ENCODE data around the gene CHST12. TPM values are rescaled to one million over a fixed set of nuclear protein-coding genes. Genes with fewer than 3 reads are reported as not detected.

Gene CHST12
- total and polyA plus RNA-seq, 2 experiments from 2014 or later: 7.2 to 21.5 TPM

DNA sequence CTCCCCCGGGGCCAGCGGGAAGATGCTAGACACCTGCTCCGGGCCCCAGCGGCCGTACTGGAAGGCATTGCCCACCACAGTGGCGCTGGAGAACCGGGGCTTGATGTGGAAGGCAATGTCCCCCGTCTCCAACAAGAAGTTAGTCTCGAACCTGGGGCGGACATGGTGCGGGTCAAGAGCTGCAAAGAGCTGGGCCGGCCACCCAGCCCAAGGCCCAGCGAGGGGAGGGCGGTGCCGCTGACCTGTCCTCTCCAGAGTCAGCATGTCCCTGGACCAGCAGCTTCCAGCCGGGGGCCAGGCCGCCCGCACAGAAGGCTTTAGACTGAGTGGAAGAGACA, 72.2 kb downstream of the CHST12 start:
- Histone ChIP-seq H3K27me3 (no peaks in the 10 kb centered on the region), H3K4me3 (no peak overlapping the region), H3K79me2 (no peaks in the 10 kb centered on the region), H2AFZ (no peak overlapping the region), H3K4me2 (no peak overlapping the region), H3K4me1 (ENCODE audit: insufficient read depth) (no peaks in the 10 kb centered on the region), H3K9me2 (replicated peaks; ENCODE audit: insufficient read depth) (no peaks in the 10 kb centered on the region), H4K20me1 (ENCODE audit: insufficient read depth, poor library complexity, severe bottlenecking) (no peaks in the 10 kb centered on the region), H3K27ac (no peak overlapping the region), H3K36me3 (replicated peaks; ENCODE audit: insufficient read depth, low read depth) (no peaks in the 10 kb centered on the region), H3K9me3 (ENCODE audit: low read depth) (no peaks in the 10 kb centered on the region)
- TF ChIP-seq, protein P1, sequence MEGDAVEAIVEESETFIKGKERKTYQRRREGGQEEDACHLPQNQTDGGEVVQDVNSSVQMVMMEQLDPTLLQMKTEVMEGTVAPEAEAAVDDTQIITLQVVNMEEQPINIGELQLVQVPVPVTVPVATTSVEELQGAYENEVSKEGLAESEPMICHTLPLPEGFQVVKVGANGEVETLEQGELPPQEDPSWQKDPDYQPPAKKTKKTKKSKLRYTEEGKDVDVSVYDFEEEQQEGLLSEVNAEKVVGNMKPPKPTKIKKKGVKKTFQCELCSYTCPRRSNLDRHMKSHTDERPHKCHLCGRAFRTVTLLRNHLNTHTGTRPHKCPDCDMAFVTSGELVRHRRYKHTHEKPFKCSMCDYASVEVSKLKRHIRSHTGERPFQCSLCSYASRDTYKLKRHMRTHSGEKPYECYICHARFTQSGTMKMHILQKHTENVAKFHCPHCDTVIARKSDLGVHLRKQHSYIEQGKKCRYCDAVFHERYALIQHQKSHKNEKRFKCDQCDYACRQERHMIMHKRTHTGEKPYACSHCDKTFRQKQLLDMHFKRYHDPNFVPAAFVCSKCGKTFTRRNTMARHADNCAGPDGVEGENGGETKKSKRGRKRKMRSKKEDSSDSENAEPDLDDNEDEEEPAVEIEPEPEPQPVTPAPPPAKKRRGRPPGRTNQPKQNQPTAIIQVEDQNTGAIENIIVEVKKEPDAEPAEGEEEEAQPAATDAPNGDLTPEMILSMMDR (IDR thresholded peaks at IDR 0.05; ENCODE audit: poor library complexity): no peak
- WGBS (ENCODE audit: low lambda C conversion rate, missing lambda C conversion rate): 96% methylated on average over 15 of the region's 18 CpGs
- no peak for DNase-seq (ENCODE audit: low spot score)

DNA sequence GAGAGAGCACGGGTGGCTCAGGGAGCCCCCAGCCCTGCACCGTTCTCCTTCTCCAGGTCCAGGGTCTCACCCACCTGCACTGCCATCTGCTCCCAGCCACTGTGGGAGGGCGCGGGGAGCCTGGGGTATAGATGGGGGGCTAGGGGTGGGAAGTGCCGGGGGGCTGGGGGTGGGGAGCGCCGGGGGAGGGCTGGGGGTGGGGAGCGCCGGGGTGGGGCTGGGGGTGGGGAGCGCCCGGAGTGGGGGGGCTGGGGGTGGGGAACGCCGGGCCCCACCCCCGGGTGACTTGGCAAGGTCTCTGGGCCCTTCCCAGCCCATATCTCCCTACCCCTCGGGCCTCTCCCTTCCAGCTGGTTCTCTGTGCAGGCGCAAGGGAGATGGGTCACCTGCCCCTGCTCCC, 72.9 kb downstream of the CHST12 start, which contains the start of gene GRIFIN:
GRIFIN (minus strand) TSS at position 101 of the 400 bp plus-strand sequence; CDS start at position 86, 15 bp downstream.
- no peaks in the 10 kb centered on the region for H3K4me1 ChIP-seq (ENCODE audit: insufficient read depth)
- H3K9me3 ChIP-seq (ENCODE audit: low read depth): no peaks in the 10 kb centered on the region
- H2AFZ ChIP-seq: no peak within 1 kb of the TSS
- DNase-seq (ENCODE audit: low spot score): no peak
- no peaks in the 10 kb centered on the region for H4K20me1 ChIP-seq (ENCODE audit: insufficient read depth, poor library complexity, severe bottlenecking)
- no peaks in the 10 kb centered on the region for H3K36me3 ChIP-seq (replicated peaks; ENCODE audit: insufficient read depth, low read depth)
- H3K79me2 ChIP-seq: no peaks in the 10 kb centered on the region
- no peaks in the 10 kb centered on the region for H3K27me3 ChIP-seq
- H3K4me2 ChIP-seq: no peak within 1 kb of the TSS
- H3K4me3 ChIP-seq: no peak within 1 kb of the TSS
- 93% methylated on average over 6 of the region's 16 CpGs for WGBS (ENCODE audit: low lambda C conversion rate, missing lambda C conversion rate)
- TF ChIP-seq, protein P1 (IDR thresholded peaks at IDR 0.05; ENCODE audit: poor library complexity): no peak
- TF ChIP-seq EZH2phosphoT487 (IDR thresholded peaks at IDR 0.05; ENCODE audit: low read depth, severe bottlenecking, unreplicated experiment): no peak
- TF ChIP-seq EZH2 (IDR thresholded peaks at IDR 0.05; ENCODE audit: borderline replicate concordance): no peak
- H3K27ac ChIP-seq: no peak within 1 kb of the TSS
- no peaks in the 10 kb centered on the region for H3K9me2 ChIP-seq (replicated peaks; ENCODE audit: insufficient read depth)

DNA sequence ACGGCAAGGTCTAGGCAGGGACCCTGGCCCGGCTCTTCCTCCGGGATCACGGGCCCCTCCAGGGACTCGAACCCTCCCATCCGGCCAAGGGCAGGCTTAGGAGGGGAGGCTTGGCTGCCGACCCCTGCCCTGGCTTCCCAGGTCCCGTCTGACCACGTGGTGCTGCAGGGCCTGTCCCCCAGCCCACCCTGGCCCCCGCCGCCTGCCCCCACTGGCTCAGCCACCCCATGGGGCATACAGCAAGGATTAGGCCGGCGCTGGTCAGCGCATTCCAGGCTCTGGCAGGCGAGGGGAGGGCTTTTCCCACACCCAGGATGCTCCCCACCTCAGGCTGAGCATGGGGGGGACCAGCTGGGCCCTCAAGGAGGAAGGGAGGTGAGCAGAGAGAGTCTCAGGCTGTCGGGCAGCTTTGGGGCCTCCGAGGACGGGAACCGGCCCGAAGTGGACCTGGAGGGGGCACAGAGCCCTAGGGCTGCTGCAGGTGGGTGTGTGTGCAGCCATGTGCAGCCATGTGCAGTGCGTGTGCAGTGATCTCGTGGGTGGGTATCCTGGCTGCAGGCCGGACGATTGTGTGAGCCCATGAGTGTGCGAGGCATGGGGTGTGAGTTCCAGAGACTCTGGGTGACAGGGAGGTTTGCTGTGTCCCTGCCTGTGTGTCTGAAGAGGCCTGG, 73.5 kb downstream of the CHST12 start:
- no peak overlapping the region for H3K4me3 ChIP-seq
- 91% methylated on average over 18 of the region's 25 CpGs for WGBS (ENCODE audit: low lambda C conversion rate, missing lambda C conversion rate)
- no peak overlapping the region for H3K27ac ChIP-seq
- no peaks in the 10 kb centered on the region for H3K36me3 ChIP-seq (replicated peaks; ENCODE audit: insufficient read depth, low read depth)
- no peak overlapping the region for H2AFZ ChIP-seq
- no peaks in the 10 kb centered on the region for H3K27me3 ChIP-seq
- no peak for TF ChIP-seq EZH2phosphoT487 (IDR thresholded peaks at IDR 0.05; ENCODE audit: low read depth, severe bottlenecking, unreplicated experiment)
- no peak for TF ChIP-seq EZH2 (IDR thresholded peaks at IDR 0.05; ENCODE audit: borderline replicate concordance)
- TF ChIP-seq, protein P1 (IDR thresholded peaks at IDR 0.05; ENCODE audit: poor library complexity): no peak
- no peak for DNase-seq (ENCODE audit: low spot score)
- no peaks in the 10 kb centered on the region for H3K79me2 ChIP-seq
- no peak overlapping the region for H3K4me2 ChIP-seq
- H4K20me1 ChIP-seq (ENCODE audit: insufficient read depth, poor library complexity, severe bottlenecking): no peaks in the 10 kb centered on the region
- H3K9me2 ChIP-seq (replicated peaks; ENCODE audit: insufficient read depth): no peaks in the 10 kb centered on the region
- no peaks in the 10 kb centered on the region for H3K9me3 ChIP-seq (ENCODE audit: low read depth)
- H3K4me1 ChIP-seq (ENCODE audit: insufficient read depth): no peaks in the 10 kb centered on the region

All from hepatocyte (in vitro differentiated cells).